HepG2 (cell line): ENCODE data around the gene CPXM1. TPM values are rescaled to one million over a fixed set of nuclear protein-coding genes. Genes with fewer than 3 reads are reported as not detected.

ENCODE experiments used
- CSRNP1 ChIP-seq: sonication (generic); formaldehyde crosslinking; IDR thresholded peaks from 2 replicates; pipeline ENCODE4 v1.8.1; 2023; ENCODE audit warnings: mild to moderate bottlenecking, missing genetic modification reagents
- ELF3 ChIP-seq: IDR thresholded peaks from 2 replicates; pipeline ENCODE4 v1.6.1; 2016; ENCODE audit warnings: missing genetic modification reagents, missing compliant biosample characterization
- FOSL1 ChIP-seq: sonication (generic); formaldehyde crosslinking; IDR thresholded peaks from 2 replicates; pipeline ENCODE4 v1.9.0; 2021; ENCODE audit warnings: missing genetic modification reagents, borderline replicate concordance
- FOXC1 ChIP-seq: sonication (generic); formaldehyde crosslinking; IDR thresholded peaks from 2 replicates; pipeline ENCODE4 v1.8.0; 2022; ENCODE audit warnings: mild to moderate bottlenecking, missing genetic modification reagents, borderline replicate concordance
- GLMP ChIP-seq: sonication (generic); formaldehyde crosslinking; IDR thresholded peaks from 2 replicates; pipeline ENCODE4 v1.9.0; 2021; ENCODE audit warnings: missing genetic modification reagents, mild to moderate bottlenecking, borderline replicate concordance
- NFIB ChIP-seq: sonication (generic); formaldehyde crosslinking; IDR thresholded peaks from 2 replicates; pipeline ENCODE4 v1.9.0; 2021; ENCODE audit warnings: missing genetic modification reagents, mild to moderate bottlenecking, borderline replicate concordance
- RNF219 ChIP-seq: sonication (generic); formaldehyde crosslinking; IDR thresholded peaks from 2 replicates; pipeline ENCODE4 v1.5.0; 2020; ENCODE audit warnings: mild to moderate bottlenecking, missing genetic modification reagents
- SNAI1 ChIP-seq: sonication (generic); formaldehyde crosslinking; IDR thresholded peaks from 2 replicates; pipeline ENCODE4 v1.5.0; 2020; ENCODE audit warnings: mild to moderate bottlenecking, missing genetic modification reagents, borderline replicate concordance
- STAT5B ChIP-seq: sonication (generic); formaldehyde crosslinking; IDR thresholded peaks from 2 replicates; pipeline ENCODE4 v1.4.0; 2020; ENCODE audit warnings: missing genetic modification reagents
- TCF12 ChIP-seq, 2 experiments: fragments of 450-650 bp in 1 of 2; sonication (generic) in 1 of 2; formaldehyde crosslinking in 1 of 2; IDR thresholded peaks; 2 replicates each; pipeline versions ENCODE4 v1.6.1 to v1.8.0; 2017 to 2022; ENCODE audit warnings: antibody characterized with exemption in 1 of 2, mild to moderate bottlenecking in 1 of 2, missing genetic modification reagents in 1 of 2, moderate library complexity in 1 of 2
- YEATS4 ChIP-seq: sonication (generic); formaldehyde crosslinking; IDR thresholded peaks from 2 replicates; pipeline ENCODE4 v1.4.0; 2020; ENCODE audit warnings: missing genetic modification reagents, borderline replicate concordance
- ZFX ChIP-seq: sonication (generic); formaldehyde crosslinking; IDR thresholded peaks from 2 replicates; pipeline ENCODE4 v1.4.0; 2020; ENCODE audit warnings: mild to moderate bottlenecking, low read depth, missing genetic modification reagents, moderate library complexity
- ZMAT3 ChIP-seq: sonication (generic); formaldehyde crosslinking; conservative IDR thresholded peaks from 2 replicates; pipeline ENCODE4 v1.7.0; 2021; ENCODE audit warnings: missing genetic modification reagents
- ZMYM3 ChIP-seq: sonication (generic); formaldehyde crosslinking; IDR thresholded peaks from 2 replicates; pipeline ENCODE4 v1.5.1; 2020; ENCODE audit warnings: mild to moderate bottlenecking, missing genetic modification reagents
- ZNF280B ChIP-seq: sonication (generic); formaldehyde crosslinking; IDR thresholded peaks from 2 replicates; pipeline ENCODE4 v1.5.0; 2020; ENCODE audit warnings: missing genetic modification reagents, mild to moderate bottlenecking, borderline replicate concordance
- ZNF496 ChIP-seq: sonication (generic); formaldehyde crosslinking; IDR thresholded peaks from 2 replicates; pipeline ENCODE4 v1.8.1; 2023; ENCODE audit warnings: mild to moderate bottlenecking, moderate library complexity, missing genetic modification reagents; ENCODE audit not compliant: insufficient replicate concordance
- ZNF510 ChIP-seq: sonication (generic); formaldehyde crosslinking; IDR thresholded peaks from 2 replicates; pipeline ENCODE4 v1.4.0; 2020; ENCODE audit warnings: low read depth, mild to moderate bottlenecking, missing genetic modification reagents
- ZNF839 ChIP-seq: sonication (generic); formaldehyde crosslinking; IDR thresholded peaks from 2 replicates; pipeline ENCODE4 v1.4.0; 2020; ENCODE audit warnings: missing genetic modification reagents, mild to moderate bottlenecking, borderline replicate concordance
- ZSCAN30 ChIP-seq: sonication (generic); formaldehyde crosslinking; IDR thresholded peaks from 2 replicates; pipeline ENCODE4 v1.5.0; 2020; ENCODE audit warnings: mild to moderate bottlenecking, missing genetic modification reagents
- polyA plus RNA-seq, 8 experiments: library from polyadenylated mRNA; depleted of rRNA in 3 of 8; stranded (reverse) in 7 of 8; unstranded in 1 of 8; fragments of >200 nt; fragmentation: Illumina TruSeq in 4 of 8; extraction: Trizol in 4 of 8; gene quantifications; 2 replicates each; pipeline versions ENCODE4 v1.2.1 to v1.2.3, GENCODE V29; 2011 to 2016; ENCODE audit warnings: low read depth in 4 of 8, missing spikeins in 1 of 8, mixed read lengths in 1 of 8; ENCODE audit not compliant: insufficient read depth in 1 of 8
- total RNA-seq, 5 experiments: library from RNA; depleted of rRNA; stranded (reverse); fragments of >200 nt; fragmentation: Illumina TruSeq; extraction: Trizol; gene quantifications; 2 replicates each; pipeline ENCODE4 v1.2.3, GENCODE V29; 2016; ENCODE audit warnings: low read depth in 1 of 5
- TF ChIP-seq, protein P1 (sequence below): sonication (generic); formaldehyde crosslinking; IDR thresholded peaks from 2 replicates; pipeline ENCODE4 v1.5.0; 2020; ENCODE audit warnings: mild to moderate bottlenecking, missing genetic modification reagents, borderline replicate concordance

Gene CPXM1
- total and polyA plus RNA-seq, 2 of the 13 experiments (the other 11 are each of a cell fraction or from before 2014, with no cell fraction given): 0.07 TPM; not detected in 1

DNA sequence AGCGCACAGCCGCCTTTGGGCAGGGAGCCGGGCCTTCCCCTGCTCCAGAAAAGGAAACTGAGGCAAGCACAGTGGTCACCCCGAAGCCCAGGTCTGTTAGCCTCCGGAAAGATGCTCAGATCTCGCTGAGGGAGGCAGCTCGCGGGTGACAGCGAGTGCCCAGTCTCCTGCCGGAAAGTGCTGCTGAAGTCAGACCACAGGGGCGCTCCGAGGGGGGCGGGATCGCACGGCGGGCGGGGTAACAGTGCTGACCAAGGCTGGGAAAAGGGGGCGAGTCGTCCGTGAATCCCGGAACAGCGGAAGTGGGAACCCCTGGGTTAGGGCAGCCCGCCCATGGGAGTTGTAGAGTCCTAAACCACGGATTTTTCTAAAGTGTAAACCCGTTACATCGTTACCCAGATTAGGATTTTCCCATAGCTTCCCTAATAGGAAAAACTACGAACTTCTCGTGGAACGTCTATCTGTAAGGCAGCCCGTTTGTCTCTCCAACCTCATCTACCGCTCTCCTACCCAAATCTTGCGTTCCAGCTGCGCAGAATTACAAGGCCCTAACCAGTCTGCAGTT lies 40.6 kb upstream of the CPXM1 start (continued):
- TF ChIP-seq TCF12 (IDR thresholded peaks at IDR 0.05) (no peak), TCF12 (CRISPR knock-in tag; IDR thresholded peaks at IDR 0.05) (no peak), ZNF510 (0 out of 2 replicates have a peak, but pooled peaks have one; percentile 54), NFIB (CRISPR knock-in tag) (no peak), ZMAT3 (CRISPR knock-in tag) (no peak), ZSCAN30 (CRISPR knock-in tag) (no peak), FOXC1 (no peak; the same call in 1 of the 2 replicates), CSRNP1 (CRISPR knock-in tag) (no peak), ZFX (CRISPR knock-in tag) (peak; percentile 49), GLMP (CRISPR knock-in tag) (no peak), RNF219 (CRISPR knock-in tag) (no peak), ELF3 (CRISPR knock-in tag) (no peak), ZNF280B (CRISPR knock-in tag) (peak; percentile 96), YEATS4 (CRISPR knock-in tag) (no peak), FOSL1 (CRISPR knock-in tag) (no peak), ZMYM3 (CRISPR knock-in tag) (peak; percentile 64), STAT5B (CRISPR knock-in tag) (no peak; the same call in 1 of the 2 replicates), SNAI1 (CRISPR knock-in tag) (peak; percentile 26; the same call in 1 of the 2 replicates), ZNF496 (no peak), ZNF839 (CRISPR knock-in tag) (no peak)
- TF ChIP-seq, protein P1, sequence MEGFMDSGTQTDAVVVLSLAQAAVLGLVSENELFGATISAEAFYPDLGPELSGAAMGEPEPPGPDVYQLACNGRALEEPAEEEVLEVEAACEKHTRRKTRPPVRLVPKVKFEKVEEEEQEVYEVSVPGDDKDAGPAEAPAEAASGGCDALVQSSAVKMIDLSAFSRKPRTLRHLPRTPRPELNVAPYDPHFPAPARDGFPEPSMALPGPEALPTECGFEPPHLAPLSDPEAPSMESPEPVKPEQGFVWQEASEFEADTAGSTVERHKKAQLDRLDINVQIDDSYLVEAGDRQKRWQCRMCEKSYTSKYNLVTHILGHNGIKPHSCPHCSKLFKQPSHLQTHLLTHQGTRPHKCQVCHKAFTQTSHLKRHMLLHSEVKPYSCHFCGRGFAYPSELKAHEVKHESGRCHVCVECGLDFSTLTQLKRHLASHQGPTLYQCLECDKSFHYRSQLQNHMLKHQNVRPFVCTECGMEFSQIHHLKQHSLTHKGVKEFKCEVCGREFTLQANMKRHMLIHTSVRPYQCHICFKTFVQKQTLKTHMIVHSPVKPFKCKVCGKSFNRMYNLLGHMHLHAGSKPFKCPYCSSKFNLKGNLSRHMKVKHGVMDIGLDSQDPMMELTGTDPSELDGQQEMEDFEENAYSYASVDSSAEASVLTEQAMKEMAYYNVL (CRISPR knock-in tag): no peak
